Activated CD4-positive, alpha-beta memory T cell treated with anti-CD3 and anti-CD28 coated beads for 36 hours (primary cell): ENCODE measurements around the gene KCTD16. TPM values are rescaled to one million over a fixed set of nuclear protein-coding genes. Genes with fewer than 3 reads are reported as not detected.

ENCODE experiments used
- CTCF ChIA-PET: fragments of 350-600 bp; sonication (Branson Sonifier 250); formaldehyde crosslinking; loops from one replicate; lab custom pipeline; 2021; ENCODE audit warnings: antibody characterized with exemption, inconsistent platforms; lab: Charles Lee
- POLR2A ChIA-PET: fragments of 350-600 bp; sonication (Branson Sonifier 250); formaldehyde crosslinking; loops from one replicate; lab custom pipeline; 2021; ENCODE audit warnings: antibody characterized with exemption; lab: Charles Lee
- DNase-seq: peaks from one replicate; pipeline ENCODE4 v3.0.0-alpha.2; 2020
- H3K27ac Mint-ChIP-seq: one replicate; pipeline ENCODE4 v1.8.0; 2021; ENCODE audit warnings: mixed read lengths
- H3K27me3 Mint-ChIP-seq: one replicate; pipeline ENCODE4 v1.8.0; 2021; ENCODE audit warnings: mixed read lengths
- H3K36me3 Mint-ChIP-seq: one replicate; pipeline ENCODE4 v1.8.0; 2021; ENCODE audit warnings: mixed read lengths
- H3K4me1 Mint-ChIP-seq: one replicate; pipeline ENCODE4 v1.8.0; 2021; ENCODE audit warnings: low read depth, mixed read lengths
- H3K4me3 Mint-ChIP-seq: one replicate; pipeline ENCODE4 v1.8.0; 2021; ENCODE audit warnings: mild to moderate bottlenecking, mixed read lengths
- H3K9me3 Mint-ChIP-seq: one replicate; pipeline ENCODE4 v1.8.0; 2021; ENCODE audit warnings: mixed read lengths
- intact Hi-C: fragments of 100-400 bp; cut with micrococcal nuclease; formaldehyde crosslinking; loops from one replicate; pipeline ENCODE4 v1.15.1; 2023
- total RNA-seq, 2 experiments: library from RNA; stranded (reverse); gene quantifications; one replicate each; pipeline ENCODE4 v1.2.3, GENCODE V29; 2021

KCTD16 gene
- total RNA-seq, 2 experiments from 2014 or later, result 0.24 to 0.27 TPM

DNA sequence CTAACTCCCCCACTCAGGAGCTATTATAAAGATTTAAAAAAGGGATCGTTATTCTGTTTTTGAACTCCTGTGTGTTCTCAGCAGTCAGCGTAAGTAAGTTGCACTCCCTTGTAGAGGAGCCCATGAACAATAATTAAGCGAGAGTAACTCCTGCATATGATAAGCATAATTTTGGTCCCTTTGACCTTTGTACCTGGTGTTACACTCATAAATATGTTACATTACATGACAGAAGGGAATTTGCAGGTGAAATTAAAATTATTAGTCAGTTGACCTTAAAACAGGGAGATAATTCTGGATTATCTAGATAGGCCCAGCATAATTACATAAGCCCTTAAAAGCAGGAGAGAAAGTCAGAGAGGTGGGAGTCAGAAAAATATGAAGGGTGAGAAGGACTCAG, 197.3 kb downstream of the KCTD16 start:
- Mint-ChIP-seq H3K4me3 (no peak overlapping the region), H3K4me1 (no peaks in the 10 kb centered on the region), H3K9me3 (no peaks in the 10 kb centered on the region), H3K27ac (no peak overlapping the region), H3K27me3 (no peaks in the 10 kb centered on the region), H3K36me3 (no peaks in the 10 kb centered on the region)
- ChIA-PET POLR2A (no interaction called here), CTCF (no interaction called here)
- no peak for DNase-seq
- intact Hi-C loops, result no loop called here

DNA sequence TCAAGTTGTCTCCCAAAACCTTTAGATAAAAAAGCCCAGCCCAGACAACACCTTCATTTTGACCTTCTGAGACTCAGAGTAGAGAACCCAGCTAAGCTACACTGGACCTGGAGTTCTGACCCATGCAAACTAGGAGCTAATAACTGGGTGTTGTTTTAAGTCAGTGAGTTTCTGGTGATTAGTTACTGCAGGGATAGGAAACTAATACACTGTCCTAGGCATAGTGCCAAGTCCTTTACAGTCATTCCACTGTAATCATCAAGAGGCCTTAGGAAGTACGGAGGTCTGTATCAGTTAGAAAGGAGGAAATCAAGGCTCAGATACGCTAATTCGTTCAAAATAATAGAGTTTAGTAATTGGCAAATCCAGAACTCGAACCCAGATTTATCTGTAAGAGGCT, 197.9 kb downstream of the KCTD16 start:
- H3K4me3 Mint-ChIP-seq, result no peak overlapping the region
- H3K27ac Mint-ChIP-seq, result no peak overlapping the region
- no peaks in the 10 kb centered on the region for H3K36me3 Mint-ChIP-seq
- H3K4me1 Mint-ChIP-seq, result no peaks in the 10 kb centered on the region
- POLR2A ChIA-PET, result no interaction called here
- DNase-seq, result no peak
- CTCF ChIA-PET, result no interaction called here
- H3K9me3 Mint-ChIP-seq, result no peaks in the 10 kb centered on the region
- no peaks in the 10 kb centered on the region for H3K27me3 Mint-ChIP-seq
- intact Hi-C loops, result no loop called here

- no peak for DNase-seq
- Mint-ChIP-seq H3K4me3 (no peak overlapping the region), H3K9me3 (no peaks in the 10 kb centered on the region), H3K27ac (no peak overlapping the region), H3K36me3 (no peaks in the 10 kb centered on the region), H3K4me1 (no peaks in the 10 kb centered on the region), H3K27me3 (no peaks in the 10 kb centered on the region)
- POLR2A ChIA-PET, result no interaction called here
- intact Hi-C loops, result no loop called here
- CTCF ChIA-PET, result no interaction called here
Measured at GRCh38 chr5:144369006-144369405, 198.3 kb downstream of the KCTD16 start.

DNA sequence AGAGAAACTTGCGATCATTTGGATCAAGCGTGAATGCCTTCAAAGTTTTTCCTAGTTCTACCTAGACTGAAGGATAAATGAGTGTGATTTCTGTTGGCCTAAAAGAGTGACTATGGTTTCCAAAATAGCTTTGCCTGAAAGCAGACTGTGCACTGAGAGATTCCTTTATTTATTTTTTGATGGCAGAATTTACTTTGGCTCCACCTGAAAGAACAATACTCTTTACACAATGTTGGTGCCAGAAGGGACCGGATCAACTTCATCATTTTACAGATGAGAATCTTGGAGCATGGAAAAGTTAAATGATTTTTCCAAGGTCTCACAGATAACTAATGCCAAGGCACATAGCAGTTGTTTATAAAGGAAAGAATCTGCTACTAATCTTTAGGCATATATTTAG, 199.6 kb downstream of the KCTD16 start:
- ChIA-PET POLR2A (no interaction called here), CTCF (no interaction called here)
- Mint-ChIP-seq H3K27ac (no peak overlapping the region), H3K9me3 (no peaks in the 10 kb centered on the region), H3K4me3 (no peak overlapping the region), H3K4me1 (no peaks in the 10 kb centered on the region), H3K27me3 (no peaks in the 10 kb centered on the region), H3K36me3 (no peaks in the 10 kb centered on the region)
- no peak for DNase-seq
- intact Hi-C loops, result no loop called here

DNA sequence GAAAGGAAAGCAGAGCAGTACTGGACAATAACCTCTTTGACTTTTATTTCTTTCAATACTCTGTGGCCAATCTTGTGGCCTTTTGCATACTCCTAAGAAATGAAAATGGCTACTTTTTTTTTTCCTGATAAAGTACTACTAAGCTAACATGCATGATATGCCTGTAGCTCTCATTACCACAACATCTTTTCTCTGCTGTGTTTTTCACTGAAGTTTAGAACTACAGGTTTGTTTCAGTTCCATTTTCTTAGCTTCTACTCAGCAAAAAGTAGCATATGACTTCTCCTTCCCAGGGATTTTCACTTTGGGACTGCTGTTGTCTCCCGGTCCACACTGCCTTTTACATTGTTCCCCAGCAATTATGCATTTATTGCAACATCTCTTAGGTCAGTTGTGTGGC, 204.0 kb downstream of the KCTD16 start:
- ChIA-PET CTCF (no interaction called here), POLR2A (no interaction called here)
- no peaks in the 10 kb centered on the region for H3K9me3 Mint-ChIP-seq
- H3K27ac Mint-ChIP-seq, result no peak overlapping the region
- H3K4me1 Mint-ChIP-seq, result no peaks in the 10 kb centered on the region
- DNase-seq, result no peak
- H3K27me3 Mint-ChIP-seq, result no peaks in the 10 kb centered on the region
- no peak overlapping the region for H3K4me3 Mint-ChIP-seq
- intact Hi-C loops, result no loop called here
- H3K36me3 Mint-ChIP-seq, result no peaks in the 10 kb centered on the region

DNA sequence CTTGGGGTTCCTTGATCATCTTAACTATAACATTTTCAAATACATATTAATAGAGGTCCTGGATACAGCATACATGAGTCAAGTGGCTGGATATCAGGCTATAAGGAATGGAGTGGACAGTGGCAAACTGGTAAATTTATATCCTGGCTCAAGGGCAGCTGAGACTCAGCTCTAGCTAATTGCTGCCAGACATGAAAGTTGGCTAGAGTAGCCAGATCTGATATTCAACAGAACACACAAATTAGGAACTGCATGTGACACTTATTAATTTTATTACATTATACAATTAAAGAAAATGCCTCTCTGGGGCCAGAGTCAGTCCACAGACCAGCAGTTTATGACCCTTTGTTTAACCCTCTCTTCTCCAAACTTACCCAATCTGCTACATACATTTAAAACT, 206.5 kb downstream of the KCTD16 start:
- POLR2A ChIA-PET, result no interaction called here
- peaks cover 2% of the 10 kb centered on the region for H3K9me3 Mint-ChIP-seq
- CTCF ChIA-PET, result no interaction called here

GRCh38 chr5:144378681-144379080, 208.0 kb downstream of the KCTD16 start:
- intact Hi-C loops, result no loop called here
- DNase-seq, result no peak
- Mint-ChIP-seq H3K27me3 (no peaks in the 10 kb centered on the region), H3K9me3 (peaks cover 2% of the 10 kb centered on the region), H3K4me1 (no peaks in the 10 kb centered on the region), H3K27ac (no peak overlapping the region), H3K36me3 (no peaks in the 10 kb centered on the region), H3K4me3 (no peak overlapping the region)
- ChIA-PET CTCF (no interaction called here), POLR2A (no interaction called here)

More for the DNA sequence above, 206.5 kb downstream of the KCTD16 start:
- H3K36me3 Mint-ChIP-seq, result no peaks in the 10 kb centered on the region
- no peaks in the 10 kb centered on the region for H3K4me1 Mint-ChIP-seq
- intact Hi-C loops, result no loop called here
- no peak overlapping the region for H3K27ac Mint-ChIP-seq
- H3K27me3 Mint-ChIP-seq, result no peaks in the 10 kb centered on the region
- H3K4me3 Mint-ChIP-seq, result no peak overlapping the region
- no peak for DNase-seq

GRCh38 chr5:144385597-144385996, 214.9 kb downstream of the KCTD16 start:
- Mint-ChIP-seq H3K4me3 (no peak overlapping the region), H3K27me3 (no peaks in the 10 kb centered on the region), H3K27ac (no peak overlapping the region), H3K9me3 (peaks cover 2% of the 10 kb centered on the region), H3K36me3 (no peaks in the 10 kb centered on the region), H3K4me1 (no peaks in the 10 kb centered on the region)
- DNase-seq, result no peak
- intact Hi-C loops, result no loop called here
- POLR2A ChIA-PET, result no interaction called here
- CTCF ChIA-PET, result no interaction called here

- intact Hi-C loops, result no loop called here
- ChIA-PET CTCF (no interaction called here), POLR2A (no interaction called here)
- no peak overlapping the region for H3K4me3 Mint-ChIP-seq
- H3K36me3 Mint-ChIP-seq, result no peaks in the 10 kb centered on the region
- peaks cover 2% of the 10 kb centered on the region for H3K9me3 Mint-ChIP-seq
- DNase-seq, result no peak
- H3K27me3 Mint-ChIP-seq, result no peaks in the 10 kb centered on the region
- H3K27ac Mint-ChIP-seq, result no peak overlapping the region
- no peaks in the 10 kb centered on the region for H3K4me1 Mint-ChIP-seq
Measured at GRCh38 chr5:144386315-144386714, 215.6 kb downstream of the KCTD16 start.

DNA sequence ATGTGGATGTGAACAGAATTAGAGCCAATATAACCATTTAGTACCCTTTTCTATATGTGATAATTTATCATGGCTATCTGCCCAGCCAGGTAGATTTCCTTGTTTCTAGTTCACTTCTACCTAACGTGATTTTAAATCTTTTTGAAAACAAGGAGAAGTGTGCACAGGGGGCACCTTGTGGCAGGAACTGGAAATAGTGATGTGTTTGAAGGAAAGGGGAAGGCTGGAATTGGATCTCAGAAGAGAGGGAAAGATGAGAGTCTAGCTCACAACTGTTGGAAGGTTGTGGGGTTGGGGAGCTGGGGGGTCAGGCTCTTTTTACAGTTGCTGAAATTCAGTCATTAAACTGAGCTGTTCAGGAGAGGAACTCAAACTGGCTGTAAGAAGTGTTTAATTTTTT, 219.5 kb downstream of the KCTD16 start:
- H3K4me3 Mint-ChIP-seq, result no peak overlapping the region
- H3K27ac Mint-ChIP-seq, result no peak overlapping the region
- CTCF ChIA-PET, result interaction anchor here (1.1 kb wide), 1 partner anchor 187 kb away, joined by 4 read pairs; no protein-coding TSS in a partner anchor
- POLR2A ChIA-PET, result interaction anchor here (0.6 kb wide), 1 partner anchor 730 kb away, joined by 3 read pairs; no protein-coding TSS in a partner anchor
- intact Hi-C loops, result no loop called here
- H3K9me3 Mint-ChIP-seq, result no peaks in the 10 kb centered on the region
- H3K27me3 Mint-ChIP-seq, result no peaks in the 10 kb centered on the region
- no peak for DNase-seq
- no peaks in the 10 kb centered on the region for H3K4me1 Mint-ChIP-seq
- H3K36me3 Mint-ChIP-seq, result no peaks in the 10 kb centered on the region

DNA sequence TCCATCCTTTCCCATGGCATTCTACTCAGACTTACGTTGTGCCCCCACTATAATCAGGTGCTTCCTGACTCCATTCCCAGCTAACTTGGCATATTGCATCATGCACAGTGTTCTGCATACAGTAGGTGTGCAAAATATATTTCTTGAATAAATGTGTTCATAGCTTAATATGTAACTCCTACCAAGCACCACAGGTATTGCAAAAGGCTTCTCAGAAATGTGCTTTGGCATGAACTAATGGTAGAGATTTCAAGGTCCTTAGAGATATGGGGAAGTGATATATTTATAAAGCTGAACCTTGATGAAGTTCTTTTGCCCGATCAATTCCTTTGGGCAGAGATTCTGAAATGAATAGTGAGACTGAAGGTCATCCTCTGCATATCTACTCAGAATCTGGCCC, 220.4 kb downstream of the KCTD16 start:
- POLR2A ChIA-PET, result no interaction called here
- Mint-ChIP-seq H3K27me3 (no peaks in the 10 kb centered on the region), H3K4me3 (no peak overlapping the region), H3K27ac (no peak overlapping the region), H3K36me3 (no peaks in the 10 kb centered on the region), H3K4me1 (no peaks in the 10 kb centered on the region), H3K9me3 (no peaks in the 10 kb centered on the region)
- CTCF ChIA-PET, result interaction anchor here (1.1 kb wide), 1 partner anchor 187 kb away, joined by 4 read pairs; no protein-coding TSS in a partner anchor
- DNase-seq, result no peak
- intact Hi-C loops, result no loop called here

- CTCF ChIA-PET, result no interaction called here
- H3K4me1 Mint-ChIP-seq, result no peaks in the 10 kb centered on the region
- POLR2A ChIA-PET, result no interaction called here
- no peak for DNase-seq
- no peaks in the 10 kb centered on the region for H3K27me3 Mint-ChIP-seq
- no peak overlapping the region for H3K27ac Mint-ChIP-seq
- intact Hi-C loops, result no loop called here
- H3K9me3 Mint-ChIP-seq, result peaks cover 2% of the 10 kb centered on the region
- no peak overlapping the region for H3K4me3 Mint-ChIP-seq
- no peaks in the 10 kb centered on the region for H3K36me3 Mint-ChIP-seq
Measured at GRCh38 chr5:144393641-144394435, 223.2 kb downstream of the KCTD16 start.

- H3K9me3 Mint-ChIP-seq, result peaks cover 2% of the 10 kb centered on the region
- no peak for DNase-seq
- POLR2A ChIA-PET, result no interaction called here
- CTCF ChIA-PET, result no interaction called here
- H3K27me3 Mint-ChIP-seq, result no peaks in the 10 kb centered on the region
- H3K27ac Mint-ChIP-seq, result no peak overlapping the region
- H3K36me3 Mint-ChIP-seq, result no peaks in the 10 kb centered on the region
- no peak overlapping the region for H3K4me3 Mint-ChIP-seq
- intact Hi-C loops, result no loop called here
- no peaks in the 10 kb centered on the region for H3K4me1 Mint-ChIP-seq
Measured at GRCh38 chr5:144395704-144396103, 225.0 kb downstream of the KCTD16 start.
